HG03196 (cell line): ENCODE measurements around the gene FIBP.
"Not testable (repeated sequence)": the region's sequence is repeated elsewhere in the genome, so short reads cannot be mapped to it uniquely, and the experiment has no call there.

Source experiments
- ATAC-seq: cut with Tn5 transposase; IDR thresholded peaks from one replicate; pipeline ENCODE4 v1.9.1; 2021; ENCODE audit not compliant: unreplicated experiment

FIBP gene

DNA sequence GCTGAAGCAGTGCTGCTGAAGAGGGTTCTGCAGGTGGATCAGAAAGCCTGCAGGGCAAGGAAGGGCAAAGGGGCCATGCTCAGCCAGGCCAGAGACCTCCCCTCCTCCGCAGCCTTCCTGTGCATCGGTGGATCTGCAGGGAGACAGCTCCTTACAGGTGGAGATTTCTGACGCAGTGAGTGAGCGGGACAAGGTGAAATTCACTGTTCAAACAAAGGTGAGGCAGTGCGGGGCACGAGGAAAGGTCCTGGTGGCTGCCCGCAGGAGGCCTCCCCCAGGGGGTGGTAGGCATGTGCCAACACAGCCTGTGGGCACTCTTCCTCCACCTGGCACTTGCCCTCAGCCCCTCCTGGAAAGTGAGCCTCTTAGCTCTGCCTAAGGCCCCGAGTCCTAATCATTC, 38.9 kb downstream of the FIBP start:
- ATAC-seq, result no peak

DNA sequence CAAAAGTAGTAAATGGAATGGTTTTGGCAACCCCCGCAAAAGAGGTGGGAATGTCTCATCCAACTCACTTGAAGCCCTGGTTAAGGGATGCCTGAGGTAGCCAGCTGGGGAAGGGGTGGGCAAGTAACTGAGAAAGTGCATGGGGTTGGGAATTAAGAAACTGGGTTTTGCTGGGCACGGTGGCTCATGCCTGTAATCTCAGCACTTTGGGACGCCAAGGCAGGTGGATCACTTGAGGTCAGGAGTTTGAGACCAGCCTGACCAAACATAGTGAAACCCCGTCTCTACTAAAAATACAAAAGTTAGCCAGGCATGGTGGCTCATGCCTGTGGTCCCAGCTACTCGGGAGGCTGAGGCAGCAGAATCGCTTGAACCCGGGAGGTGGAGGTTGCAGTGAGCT, 39.6 kb downstream of the FIBP start:
- ATAC-seq, result not testable (repeated sequence)

DNA sequence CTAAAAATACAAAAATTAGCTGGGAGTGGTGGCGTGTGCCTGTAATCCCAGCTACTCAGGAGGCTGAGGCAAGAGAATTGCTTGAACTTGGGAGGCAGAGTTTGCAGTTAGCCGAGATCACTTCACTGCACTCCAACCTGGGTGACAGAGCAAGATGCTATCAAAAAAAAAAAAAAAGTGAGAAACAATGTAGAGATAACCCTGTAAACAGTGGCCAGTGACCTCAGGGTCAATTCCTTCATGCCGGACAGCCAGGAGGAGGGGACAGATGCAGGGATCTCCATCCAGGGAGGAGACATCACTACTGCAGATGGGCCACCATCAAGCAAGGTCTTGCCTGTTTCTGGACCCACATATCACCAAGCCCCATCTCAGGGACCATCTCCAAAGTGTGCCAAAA, 40.5 kb downstream of the FIBP start:
- ATAC-seq, result no peak

DNA sequence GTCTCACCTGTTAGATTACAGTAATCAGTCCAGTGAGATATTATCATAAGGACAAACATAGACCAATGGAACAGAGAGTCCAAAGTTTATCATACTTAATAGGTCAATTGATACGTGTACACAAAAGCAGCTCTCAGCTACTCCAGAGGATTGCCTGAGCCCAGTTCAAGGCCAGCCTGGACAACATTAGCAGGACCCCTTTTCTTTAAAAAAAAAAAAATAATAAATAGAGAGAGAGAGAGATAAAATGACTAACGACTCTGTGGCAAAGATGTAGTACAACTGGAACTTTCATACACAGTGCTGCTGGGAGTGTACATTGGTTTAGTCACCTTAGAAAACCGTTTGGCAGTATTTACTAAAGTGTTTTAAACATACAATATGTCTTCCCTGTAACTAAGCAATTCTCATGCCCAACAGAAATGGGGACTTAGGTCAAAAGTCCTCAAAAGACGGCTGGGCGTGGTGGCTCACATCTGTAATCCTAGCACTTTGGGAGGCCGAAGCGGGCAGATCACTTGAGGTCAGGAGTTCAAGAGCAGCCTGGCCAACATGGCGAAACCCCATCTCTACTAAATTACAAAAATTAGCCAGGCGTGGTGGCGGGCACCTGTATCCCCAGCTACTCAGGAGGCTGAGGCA, 43.9 kb downstream of the FIBP start:
- no peak for ATAC-seq

DNA sequence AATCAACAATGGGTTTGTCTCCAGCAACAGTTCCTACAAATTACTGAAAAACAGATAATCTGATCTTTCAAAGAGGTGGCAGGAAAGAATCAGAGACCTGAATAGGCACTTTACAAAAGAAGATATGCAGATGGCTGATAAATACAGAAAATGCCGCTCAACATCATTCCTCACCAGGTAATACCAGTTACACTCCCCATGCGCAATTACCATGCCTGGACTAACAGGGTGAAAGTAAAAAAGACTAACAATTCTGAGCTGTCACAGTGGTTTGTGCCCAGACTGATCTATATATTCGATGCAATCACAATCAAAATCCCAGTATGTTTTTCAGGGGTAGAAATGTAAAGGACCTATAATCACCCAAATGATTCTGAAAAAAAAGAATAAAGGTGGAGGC, 44.5 kb downstream of the FIBP start:
- no peak for ATAC-seq

DNA sequence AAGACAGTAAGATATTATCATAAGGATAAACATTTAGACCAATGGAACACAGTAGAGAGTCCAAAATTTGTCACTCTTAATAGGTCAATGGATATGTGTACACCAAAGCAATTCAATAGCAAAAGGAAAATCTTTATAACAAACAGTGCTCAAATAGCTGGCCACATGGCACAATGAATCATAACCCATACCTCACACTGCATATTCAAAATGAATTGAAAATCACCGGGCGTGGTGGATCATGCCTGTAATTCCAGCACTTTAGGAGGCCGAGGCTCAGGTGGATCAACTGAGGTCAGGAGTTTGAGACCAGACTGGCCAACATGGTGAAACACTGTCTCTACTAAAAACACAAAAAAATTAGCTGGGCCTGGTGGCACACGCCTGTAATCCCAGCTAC, 46.1 kb downstream of the FIBP start:
- no peak for ATAC-seq

DNA sequence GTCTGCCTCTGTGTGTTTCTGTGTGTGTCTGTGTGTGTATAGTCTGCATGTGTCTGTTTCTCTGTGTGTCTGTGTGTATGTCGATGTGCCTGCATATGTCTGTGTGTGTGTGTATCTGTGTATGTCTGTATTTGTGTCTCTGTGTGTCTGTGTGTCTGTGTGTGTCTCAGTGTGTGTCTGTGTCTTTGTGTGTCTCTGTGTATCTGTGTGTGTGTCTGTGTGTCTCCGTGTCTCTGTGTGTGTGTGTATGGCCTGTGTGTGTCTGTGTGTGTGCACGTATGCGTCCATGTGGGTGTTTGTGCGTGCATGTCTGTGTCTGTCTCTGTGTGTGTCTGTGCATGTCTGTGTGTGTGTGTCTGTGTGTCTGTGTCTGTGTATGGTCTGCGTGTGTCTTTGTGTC, 54.1 kb downstream of the FIBP start:
- ATAC-seq, result peak; percentile 7
